MCF 10A (cell line): ENCODE results near the gene MUS81. TPM values are rescaled to one million over a fixed set of nuclear protein-coding genes. Genes with fewer than 3 reads are reported as not detected.

Source experiments
- BruUV-seq: library from RNA; stranded (reverse); fragments of 400-500 nt; replicated peaks from 2 replicates; lab custom pipeline; 2021; lab: Mats Ljungman, UMichigan
- CTCF ChIA-PET: fragments of 300-600 bp; sonication (Branson Sonifier 250); formaldehyde crosslinking; extraction: SDS; loops from one replicate; lab custom pipeline; 2021; ENCODE audit warnings: antibody characterized with exemption, inconsistent platforms; lab: Yijun Ruan, JAX
- POLR2A ChIA-PET: fragments of 300-600, 350-650 bp; sonication (Branson Sonifier 250); formaldehyde crosslinking; extraction: SDS; loops from one replicate; lab custom pipeline; 2020; ENCODE audit warnings: antibody characterized with exemption, inconsistent platforms; lab: Yijun Ruan, JAX
- DNase-seq: peaks from one replicate; pipeline ENCODE4 v3.0.0-alpha.2; 2018; ENCODE audit not compliant: unreplicated experiment
- H3K27ac Mint-ChIP-seq: one replicate; pipeline ENCODE4 v1.8.0; 2022; ENCODE audit warnings: mild to moderate bottlenecking, low read depth, mixed read lengths; ENCODE audit not compliant: unreplicated experiment
- H3K27me3 Mint-ChIP-seq: one replicate; pipeline ENCODE4 v1.8.0; 2022; ENCODE audit warnings: mixed read lengths; ENCODE audit not compliant: insufficient read depth, unreplicated experiment
- H3K36me3 Mint-ChIP-seq: one replicate; pipeline ENCODE4 v1.8.0; 2022; ENCODE audit warnings: mild to moderate bottlenecking, moderate library complexity, mixed read lengths; ENCODE audit not compliant: insufficient read depth, unreplicated experiment
- H3K4me1 Mint-ChIP-seq: one replicate; pipeline ENCODE4 v1.8.0; 2022; ENCODE audit warnings: mixed read lengths; ENCODE audit not compliant: insufficient read depth, unreplicated experiment
- H3K4me3 Mint-ChIP-seq: one replicate; pipeline ENCODE4 v1.8.0; 2022; ENCODE audit warnings: mild to moderate bottlenecking, moderate library complexity, mixed read lengths; ENCODE audit not compliant: unreplicated experiment
- H3K9me3 Mint-ChIP-seq: one replicate; pipeline ENCODE4 v1.8.0; 2022; ENCODE audit warnings: mixed read lengths; ENCODE audit not compliant: unreplicated experiment
- intact Hi-C: fragments of 100-400 bp; cut with micrococcal nuclease; formaldehyde crosslinking; loops from 2 replicates; pipeline ENCODE4 v1.14.1; 2022
- total RNA-seq: library from RNA; stranded (reverse); gene quantifications from 2 replicates; pipeline ENCODE4 v1.2.3, GENCODE V29; 2022
- TF ChIP-seq, protein P1 (sequence below): fragments of 200-600 bp; IDR thresholded peaks from one replicate; pipeline ENCODE4 v1.8.0; 2022; ENCODE audit warnings: antibody characterized with exemption, mild to moderate bottlenecking; ENCODE audit not compliant: unreplicated experiment

The MUS81 gene
- total RNA-seq, 1 experiment from 2014 or later: 77.6 TPM

DNA sequence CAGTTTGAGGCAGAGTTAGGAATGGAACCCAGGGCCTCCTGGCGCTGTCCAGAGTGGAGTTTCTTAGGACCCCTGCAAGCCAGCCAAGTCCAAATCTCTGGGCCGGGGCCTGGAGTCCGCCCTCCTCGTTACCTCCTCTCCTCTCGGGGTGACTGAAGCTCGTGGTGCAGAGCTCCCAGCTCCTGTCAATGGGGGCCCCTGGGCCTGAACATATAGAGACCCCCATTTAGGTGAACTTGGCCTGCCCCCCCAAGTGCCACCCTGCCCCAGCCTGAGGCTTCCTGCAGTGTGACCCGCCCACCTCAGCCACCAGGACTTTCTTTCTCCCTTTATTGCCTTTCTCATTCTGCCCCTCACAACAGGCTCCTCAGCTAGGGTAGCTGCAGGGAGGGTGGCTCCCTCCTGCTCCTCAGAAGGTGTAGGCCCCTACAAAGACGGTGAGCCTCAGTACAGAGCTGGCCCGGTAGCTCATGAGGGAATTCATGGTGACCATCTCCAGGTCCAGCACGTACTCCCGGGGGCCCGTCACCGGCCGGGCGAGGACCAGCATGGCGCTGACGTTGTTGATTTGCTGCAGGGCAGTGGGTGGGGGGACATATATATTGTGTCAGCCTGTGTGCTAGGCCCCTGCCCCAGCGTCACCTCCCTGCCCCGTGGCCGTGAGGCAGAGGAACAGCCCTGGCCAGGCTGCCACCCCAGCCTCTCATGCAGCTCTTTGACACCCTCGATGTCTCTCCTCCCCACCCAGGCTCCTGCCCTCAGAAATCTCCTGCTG lies 6.5 kb downstream of the MUS81 start:
- no peak for DNase-seq
- peaks cover 7% of the 10 kb centered on the region for H3K4me1 Mint-ChIP-seq
- no peaks in the 10 kb centered on the region for H3K27me3 Mint-ChIP-seq
- TF ChIP-seq, protein P1, sequence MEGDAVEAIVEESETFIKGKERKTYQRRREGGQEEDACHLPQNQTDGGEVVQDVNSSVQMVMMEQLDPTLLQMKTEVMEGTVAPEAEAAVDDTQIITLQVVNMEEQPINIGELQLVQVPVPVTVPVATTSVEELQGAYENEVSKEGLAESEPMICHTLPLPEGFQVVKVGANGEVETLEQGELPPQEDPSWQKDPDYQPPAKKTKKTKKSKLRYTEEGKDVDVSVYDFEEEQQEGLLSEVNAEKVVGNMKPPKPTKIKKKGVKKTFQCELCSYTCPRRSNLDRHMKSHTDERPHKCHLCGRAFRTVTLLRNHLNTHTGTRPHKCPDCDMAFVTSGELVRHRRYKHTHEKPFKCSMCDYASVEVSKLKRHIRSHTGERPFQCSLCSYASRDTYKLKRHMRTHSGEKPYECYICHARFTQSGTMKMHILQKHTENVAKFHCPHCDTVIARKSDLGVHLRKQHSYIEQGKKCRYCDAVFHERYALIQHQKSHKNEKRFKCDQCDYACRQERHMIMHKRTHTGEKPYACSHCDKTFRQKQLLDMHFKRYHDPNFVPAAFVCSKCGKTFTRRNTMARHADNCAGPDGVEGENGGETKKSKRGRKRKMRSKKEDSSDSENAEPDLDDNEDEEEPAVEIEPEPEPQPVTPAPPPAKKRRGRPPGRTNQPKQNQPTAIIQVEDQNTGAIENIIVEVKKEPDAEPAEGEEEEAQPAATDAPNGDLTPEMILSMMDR: no peak
- POLR2A ChIA-PET: interaction anchor here (0.6 to 0.8 kb wide), 2 partner anchors 9 to 205 kb away, joined by 3 to 4 read pairs; partner anchors contain the start of gene CFL1
- H3K36me3 Mint-ChIP-seq: peaks cover 36% of the 10 kb centered on the region
- intact Hi-C loops: no loop called here
- no peak overlapping the region for H3K27ac Mint-ChIP-seq
- no peak overlapping the region for H3K4me3 Mint-ChIP-seq
- BruUV-seq: no TSS peak
- H3K9me3 Mint-ChIP-seq: no peaks in the 10 kb centered on the region
- CTCF ChIA-PET: interaction anchor here (0.8 to 1.3 kb wide), 2 partner anchors 18 to 21 kb away, joined by 3 to 4 read pairs; partner anchors contain the start of gene FIBP

DNA sequence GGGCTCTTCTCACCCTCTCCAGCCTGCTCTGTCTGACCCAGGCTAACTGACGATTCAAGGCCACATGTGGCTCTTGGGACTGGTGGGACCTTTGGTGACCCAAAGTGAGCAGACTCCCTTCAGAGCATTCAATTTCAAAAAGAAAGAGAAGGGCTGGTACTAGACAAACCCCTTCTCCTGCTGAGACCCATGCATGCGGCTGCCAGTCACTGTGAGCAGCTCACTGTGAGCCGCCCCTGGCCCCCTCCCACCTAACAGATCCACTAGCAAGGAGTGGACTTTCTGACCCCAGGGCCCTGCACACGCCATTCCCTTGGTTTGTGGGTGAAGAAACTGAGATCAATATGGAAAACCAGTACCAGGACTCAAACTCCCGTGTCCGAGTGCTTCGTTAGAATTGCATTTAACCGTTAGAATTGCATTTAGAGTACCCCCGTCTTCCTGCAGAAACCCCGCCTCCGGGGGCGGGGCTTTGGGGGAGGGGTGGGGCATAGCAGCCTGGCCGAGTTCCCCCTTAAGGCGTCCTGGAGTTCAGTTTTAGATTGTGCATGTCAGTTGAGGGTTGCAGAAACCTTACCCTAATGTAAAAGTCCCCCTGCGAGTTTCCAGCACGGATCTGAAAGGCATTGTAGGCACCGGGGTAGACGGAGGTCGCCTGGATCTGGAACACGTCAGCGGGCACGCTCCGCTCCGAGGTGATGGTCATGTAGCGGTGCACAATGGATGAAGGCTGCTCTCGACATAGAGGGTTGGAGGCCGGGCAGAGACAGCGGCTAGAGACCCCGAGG lies 7.2 kb downstream of the MUS81 start:
- TF ChIP-seq, protein P1: no peak
- Mint-ChIP-seq H3K27me3 (no peaks in the 10 kb centered on the region), H3K27ac (no peak overlapping the region), H3K4me3 (no peak overlapping the region), H3K36me3 (peaks cover 29% of the 10 kb centered on the region), H3K4me1 (peaks cover 6% of the 10 kb centered on the region), H3K9me3 (no peaks in the 10 kb centered on the region)
- ChIA-PET CTCF (interaction anchor here (0.8 to 1.3 kb wide), 2 partner anchors 17 to 20 kb away, joined by 3 to 4 read pairs; partner anchors contain the start of gene FIBP), POLR2A (interaction anchor here (0.8 kb wide), 1 partner anchor 9 kb away, joined by 4 read pairs; the partner anchor contains the start of gene CFL1)
- BruUV-seq: no TSS peak
- intact Hi-C loops: no loop called here
- no peak for DNase-seq

DNA sequence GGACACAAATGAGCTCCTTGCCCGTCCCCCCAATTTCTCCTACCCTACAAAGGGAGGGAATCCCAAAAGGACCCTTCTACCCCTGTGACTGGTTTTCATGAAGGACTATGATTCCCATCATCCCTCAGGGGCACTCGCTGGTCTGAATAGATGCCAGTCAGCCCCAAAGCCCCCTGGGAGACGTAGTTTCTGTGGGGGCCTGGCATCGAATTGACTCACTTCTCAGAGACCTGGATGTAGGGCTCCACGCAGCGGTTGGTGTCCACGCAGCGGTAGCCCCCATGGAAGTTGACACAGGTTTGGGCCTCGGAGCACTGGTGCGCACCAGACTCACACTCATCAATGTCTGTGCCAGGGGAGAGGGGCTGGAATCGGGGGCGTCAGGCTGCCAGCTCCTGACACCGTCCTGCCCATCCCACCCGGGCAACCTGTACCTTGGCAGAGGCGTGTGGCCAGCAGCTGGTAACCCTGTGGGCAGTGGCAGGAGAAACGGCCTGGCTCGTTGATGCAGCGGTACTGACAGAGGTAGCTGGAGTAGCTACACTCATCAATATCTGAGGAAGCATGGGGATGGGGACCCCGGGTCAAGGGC lies 7.9 kb downstream of the MUS81 start:
- Mint-ChIP-seq H3K9me3 (no peaks in the 10 kb centered on the region), H3K27me3 (no peaks in the 10 kb centered on the region), H3K4me3 (no peak overlapping the region), H3K4me1 (peaks cover 4% of the 10 kb centered on the region), H3K27ac (no peak overlapping the region), H3K36me3 (peaks cover 29% of the 10 kb centered on the region)
- BruUV-seq: no TSS peak
- no peak for DNase-seq
- POLR2A ChIA-PET: interaction anchor here (1.0 to 4.6 kb wide), 4 partner anchors 9 to 52 kb away, joined by 3 to 57 read pairs (median 15); partner anchors contain the start of genes CCDC85B, CFL1, FIBP and MUS81
- TF ChIP-seq, protein P1: no peak
- intact Hi-C loops: no loop called here
- CTCF ChIA-PET: interaction anchor here (1.2 to 4.5 kb wide), 3 partner anchors 8 to 18 kb away, joined by 3 to 41 read pairs (median 6); partner anchors contain the start of gene MUS81
